ENCODE measurements around the gene GOLGA6A. TPM values are rescaled to one million over a fixed set of nuclear protein-coding genes. Genes with fewer than 3 reads are reported as not detected.
"Not testable (repeated sequence)": the region's sequence is repeated elsewhere in the genome, so short reads cannot be mapped to it uniquely, and the experiment has no call there.

Gene GOLGA6A
- total RNA-seq, 1 experiment from 2014 or later: 6.0 TPM

DNA sequence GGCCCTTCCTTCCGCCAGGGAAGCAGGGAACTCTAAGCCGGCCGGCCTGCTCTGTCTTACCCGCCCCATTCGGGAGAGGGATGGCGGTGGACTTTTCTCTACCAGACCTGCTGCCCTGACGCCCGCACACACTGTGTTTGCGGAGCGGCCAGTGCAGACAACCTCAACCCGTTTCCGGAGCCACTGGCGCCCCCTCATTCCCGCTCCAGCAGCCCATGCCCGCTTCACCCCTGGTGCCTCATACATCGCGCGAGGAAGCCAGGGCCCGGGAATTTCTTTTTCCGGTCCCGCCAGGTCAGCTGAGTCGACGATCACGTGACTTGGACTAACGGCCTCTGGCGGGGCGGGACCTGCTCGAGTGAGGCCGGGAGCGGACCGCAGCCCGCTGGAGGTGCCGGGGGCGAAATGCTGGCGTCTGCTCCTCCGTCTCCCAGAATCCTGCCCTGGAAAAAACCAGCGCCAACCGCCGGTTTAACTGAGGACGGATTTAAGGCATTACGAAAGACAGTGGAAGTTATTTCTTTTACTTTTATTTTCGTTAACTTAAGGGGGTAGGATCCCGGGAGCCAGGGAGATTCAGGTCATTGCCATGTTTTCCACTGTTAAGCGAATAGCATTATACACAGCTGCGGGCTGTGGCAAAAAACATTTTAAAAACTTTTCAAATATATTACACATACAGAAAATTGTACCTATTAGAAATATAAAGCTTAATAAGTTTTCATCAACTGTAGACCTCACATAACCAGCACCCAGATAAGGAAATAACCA lies 17.8 kb upstream of the GOLGA6A start (continued):
- TF ChIP-seq, protein P1, sequence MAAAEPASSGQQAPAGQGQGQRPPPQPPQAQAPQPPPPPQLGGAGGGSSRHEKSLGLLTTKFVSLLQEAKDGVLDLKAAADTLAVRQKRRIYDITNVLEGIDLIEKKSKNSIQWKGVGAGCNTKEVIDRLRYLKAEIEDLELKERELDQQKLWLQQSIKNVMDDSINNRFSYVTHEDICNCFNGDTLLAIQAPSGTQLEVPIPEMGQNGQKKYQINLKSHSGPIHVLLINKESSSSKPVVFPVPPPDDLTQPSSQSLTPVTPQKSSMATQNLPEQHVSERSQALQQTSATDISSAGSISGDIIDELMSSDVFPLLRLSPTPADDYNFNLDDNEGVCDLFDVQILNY (CRISPR knock-in tag; IDR thresholded peaks at IDR 0.05): peak; percentile 91
- 0 out of 2 replicates have a peak, but pooled peaks have one; percentile 24 for TF ChIP-seq ZBTB21 (CRISPR knock-in tag; IDR thresholded peaks at IDR 0.05; ENCODE audit: borderline replicate concordance)
- TF ChIP-seq ETV6 (CRISPR knock-in tag; IDR thresholded peaks at IDR 0.05): peak; percentile 52; the same call in 1 of the 2 replicates
- 0 out of 2 replicates have a peak, but pooled peaks have one; percentile 32 for TF ChIP-seq CREM (CRISPR knock-in tag; IDR thresholded peaks at IDR 0.05)

DNA sequence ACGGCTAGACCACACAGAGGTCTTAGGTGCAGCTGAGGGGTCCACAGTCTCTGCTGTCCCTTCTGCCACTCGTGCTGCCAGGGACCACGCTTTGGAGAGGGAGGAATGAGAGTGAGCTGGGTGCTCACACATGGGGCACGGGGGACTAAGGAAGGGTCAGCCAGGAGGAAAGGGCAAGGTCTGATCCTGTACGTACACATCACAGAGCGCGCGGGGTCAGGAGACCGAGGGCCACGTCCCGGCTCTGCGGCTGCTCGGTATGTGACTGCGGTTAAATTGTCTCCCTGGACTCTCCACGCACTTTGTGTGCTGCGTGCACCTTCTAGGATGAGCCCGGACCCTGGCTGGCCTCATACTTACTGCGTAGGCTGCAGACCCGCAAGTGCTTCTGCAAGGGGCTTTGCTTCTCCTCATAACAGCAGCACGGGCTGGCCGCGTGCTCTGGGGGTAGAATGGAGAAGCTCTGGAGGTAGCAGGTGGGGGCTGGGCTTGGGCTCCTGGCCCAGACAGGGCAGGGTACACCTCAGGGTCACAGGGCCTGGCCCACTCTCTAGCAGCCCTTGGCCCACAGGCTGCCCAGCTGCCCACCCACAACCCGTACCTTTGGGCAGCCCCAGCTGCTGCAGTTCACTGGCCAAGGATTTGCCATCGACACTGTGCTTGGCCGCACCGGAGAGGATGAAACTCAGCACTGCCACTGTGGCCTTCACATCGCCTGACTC lies 14.6 kb upstream of the GOLGA6A start:
- H3K4me3 Mint-ChIP-seq; POLR2A ChIA-PET; H3K4me1 Mint-ChIP-seq; H3K27me3 Mint-ChIP-seq (ENCODE audit: low read depth); H3K9me3 Mint-ChIP-seq; H3K27ac Mint-ChIP-seq; DNase-seq (ENCODE audit: low spot score); ATAC-seq; H3K36me3 Mint-ChIP-seq; CTCF ChIA-PET: not testable (repeated sequence)

DNA sequence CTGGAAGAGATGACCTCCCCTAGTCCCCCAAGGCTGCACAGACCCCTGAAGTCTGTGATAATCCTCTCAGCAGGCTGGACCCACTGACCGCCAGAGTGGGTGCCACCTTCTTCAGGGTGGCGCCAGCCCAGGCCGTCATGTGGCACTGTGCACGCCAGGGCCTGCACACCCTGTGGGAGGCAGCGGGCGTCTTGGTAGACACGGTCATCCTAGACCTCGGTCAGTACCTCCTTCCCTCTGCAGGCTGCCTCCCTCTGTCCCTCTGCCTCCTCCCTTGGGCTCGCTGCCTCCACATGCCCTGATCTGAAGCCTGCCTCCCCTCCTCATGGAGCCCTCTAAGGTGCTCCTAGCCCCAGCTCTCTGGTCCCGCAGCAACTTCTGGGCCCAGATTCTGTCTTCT lies 13.3 kb upstream of the GOLGA6A start:
- CTCF ChIA-PET; H3K4me1 Mint-ChIP-seq; H3K9me3 Mint-ChIP-seq; POLR2A ChIA-PET; H3K4me3 Mint-ChIP-seq; H3K27me3 Mint-ChIP-seq (ENCODE audit: low read depth); H3K27ac Mint-ChIP-seq; DNase-seq (ENCODE audit: low spot score); H3K36me3 Mint-ChIP-seq; ATAC-seq: not testable (repeated sequence)

DNA sequence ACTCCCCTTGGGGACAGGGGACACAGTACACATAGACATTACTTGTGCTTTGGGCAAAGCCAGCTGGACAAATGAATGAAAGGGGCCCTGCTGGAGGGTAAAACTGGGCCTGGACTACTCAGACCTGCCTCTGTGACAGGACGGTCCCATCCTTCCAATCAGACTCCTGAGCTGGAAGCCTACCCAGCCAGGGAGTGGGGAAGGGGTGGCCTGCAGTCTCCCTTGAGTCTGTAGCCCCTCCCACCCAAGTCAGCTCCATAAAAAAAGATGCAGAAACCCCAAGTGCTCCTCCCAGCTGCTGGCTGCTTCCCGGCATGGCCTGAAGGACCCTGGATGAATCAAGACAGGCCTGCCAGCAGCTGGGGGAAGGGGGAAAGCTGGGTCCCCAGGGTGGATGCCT lies 12.2 kb upstream of the GOLGA6A start:
- H3K27ac Mint-ChIP-seq; POLR2A ChIA-PET; H3K4me3 Mint-ChIP-seq; DNase-seq (ENCODE audit: low spot score); H3K27me3 Mint-ChIP-seq (ENCODE audit: low read depth); H3K9me3 Mint-ChIP-seq; H3K36me3 Mint-ChIP-seq; CTCF ChIA-PET; H3K4me1 Mint-ChIP-seq: not testable (repeated sequence)
- ATAC-seq: peak; percentile 92

DNA sequence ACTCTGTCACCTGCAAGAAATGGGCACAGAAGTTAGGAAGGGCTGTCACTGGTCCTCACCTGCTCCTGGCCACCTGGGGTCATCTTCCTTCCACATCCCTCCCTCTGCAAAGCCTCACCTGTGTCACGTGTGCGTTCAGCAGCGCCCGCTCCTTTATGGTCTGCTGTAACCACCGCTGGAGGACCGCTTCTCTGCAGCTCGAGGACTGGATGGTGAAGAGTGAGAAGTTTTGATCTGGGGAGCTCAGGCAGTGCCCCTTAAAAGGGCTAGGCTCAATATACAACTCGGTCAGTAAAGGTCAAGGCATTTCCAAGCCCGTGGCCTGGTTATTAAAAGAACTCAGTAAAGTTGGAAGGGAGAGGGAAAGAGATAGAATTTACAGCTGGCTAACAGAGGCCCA lies 6.6 kb downstream of the GOLGA6A start:
- H3K9me3 Mint-ChIP-seq; ATAC-seq; POLR2A ChIA-PET; H3K4me3 Mint-ChIP-seq; H3K27me3 Mint-ChIP-seq (ENCODE audit: low read depth); H3K36me3 Mint-ChIP-seq; H3K27ac Mint-ChIP-seq; DNase-seq (ENCODE audit: low spot score); H3K4me1 Mint-ChIP-seq; CTCF ChIA-PET: not testable (repeated sequence)

DNA sequence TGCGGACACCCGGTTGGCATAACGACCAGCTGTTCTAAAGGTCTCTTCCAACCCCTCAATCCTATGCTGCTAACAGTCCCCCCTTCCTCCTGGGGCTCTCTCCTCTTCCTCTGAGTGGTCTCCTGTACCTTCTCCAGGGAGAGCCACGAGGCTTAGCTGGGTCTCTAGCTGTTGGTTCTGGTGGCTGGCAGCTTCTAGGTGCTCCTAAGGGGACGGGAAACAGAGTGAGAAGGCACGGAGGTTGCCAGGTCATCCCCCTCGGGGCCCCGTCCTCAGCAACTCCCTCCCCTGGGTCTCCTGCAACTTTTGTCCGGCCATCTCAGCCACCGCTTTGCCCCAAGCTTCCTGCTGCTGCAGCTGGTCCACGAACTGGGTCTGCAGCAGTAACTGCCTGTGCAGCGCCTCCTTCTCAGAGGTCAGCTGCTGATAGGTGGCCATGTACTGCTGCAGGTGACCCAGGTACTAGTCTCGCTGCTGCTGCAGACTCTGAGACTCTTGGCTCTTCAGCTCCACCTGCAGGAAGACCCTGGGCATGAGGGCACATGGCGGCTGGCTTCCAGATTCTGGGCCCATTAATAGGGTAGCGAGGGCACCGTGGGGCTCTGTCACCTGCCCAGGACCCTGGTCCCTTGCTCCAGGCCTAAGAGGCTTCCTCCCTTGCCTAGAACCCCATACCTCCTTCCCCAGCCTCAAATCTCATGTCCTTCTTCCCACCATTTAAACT lies 9.6 kb downstream of the GOLGA6A start:
- TF ChIP-seq, protein P2, sequence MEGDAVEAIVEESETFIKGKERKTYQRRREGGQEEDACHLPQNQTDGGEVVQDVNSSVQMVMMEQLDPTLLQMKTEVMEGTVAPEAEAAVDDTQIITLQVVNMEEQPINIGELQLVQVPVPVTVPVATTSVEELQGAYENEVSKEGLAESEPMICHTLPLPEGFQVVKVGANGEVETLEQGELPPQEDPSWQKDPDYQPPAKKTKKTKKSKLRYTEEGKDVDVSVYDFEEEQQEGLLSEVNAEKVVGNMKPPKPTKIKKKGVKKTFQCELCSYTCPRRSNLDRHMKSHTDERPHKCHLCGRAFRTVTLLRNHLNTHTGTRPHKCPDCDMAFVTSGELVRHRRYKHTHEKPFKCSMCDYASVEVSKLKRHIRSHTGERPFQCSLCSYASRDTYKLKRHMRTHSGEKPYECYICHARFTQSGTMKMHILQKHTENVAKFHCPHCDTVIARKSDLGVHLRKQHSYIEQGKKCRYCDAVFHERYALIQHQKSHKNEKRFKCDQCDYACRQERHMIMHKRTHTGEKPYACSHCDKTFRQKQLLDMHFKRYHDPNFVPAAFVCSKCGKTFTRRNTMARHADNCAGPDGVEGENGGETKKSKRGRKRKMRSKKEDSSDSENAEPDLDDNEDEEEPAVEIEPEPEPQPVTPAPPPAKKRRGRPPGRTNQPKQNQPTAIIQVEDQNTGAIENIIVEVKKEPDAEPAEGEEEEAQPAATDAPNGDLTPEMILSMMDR (IDR thresholded peaks at IDR 0.05): 0 out of 2 replicates have a peak, but pooled peaks have one; percentile 35
- H3K4me1 Mint-ChIP-seq; H3K27me3 Mint-ChIP-seq (ENCODE audit: low read depth); ATAC-seq; CTCF ChIA-PET; POLR2A ChIA-PET; H3K9me3 Mint-ChIP-seq; H3K27ac Mint-ChIP-seq; H3K36me3 Mint-ChIP-seq; H3K4me3 Mint-ChIP-seq: not testable (repeated sequence)
- peak; percentile 87 for DNase-seq (ENCODE audit: low spot score)

DNA sequence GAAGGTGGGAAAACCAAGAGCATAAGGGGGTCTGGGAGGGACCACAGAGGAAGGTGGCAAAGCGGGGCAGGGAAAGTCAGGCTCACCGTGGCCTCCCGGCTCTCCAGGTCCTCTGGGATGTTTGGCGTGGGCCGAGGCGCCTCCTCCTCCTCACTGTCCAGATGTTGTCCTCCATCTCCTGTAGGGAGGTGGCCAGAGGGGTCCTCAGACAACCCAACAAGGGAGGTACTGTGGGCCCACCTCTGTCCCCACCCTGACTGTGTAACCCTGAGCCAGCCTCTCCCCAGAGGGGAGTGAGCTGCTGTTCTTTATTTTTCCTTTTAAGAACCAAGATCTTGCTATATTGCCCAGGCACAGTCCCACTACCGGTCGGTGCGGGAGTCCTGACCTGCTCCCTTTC lies 10.2 kb downstream of the GOLGA6A start:
- H3K9me3 Mint-ChIP-seq; DNase-seq (ENCODE audit: low spot score); H3K4me1 Mint-ChIP-seq; H3K27me3 Mint-ChIP-seq (ENCODE audit: low read depth); ATAC-seq; H3K4me3 Mint-ChIP-seq; H3K36me3 Mint-ChIP-seq; POLR2A ChIA-PET; H3K27ac Mint-ChIP-seq; CTCF ChIA-PET: not testable (repeated sequence)

DNA sequence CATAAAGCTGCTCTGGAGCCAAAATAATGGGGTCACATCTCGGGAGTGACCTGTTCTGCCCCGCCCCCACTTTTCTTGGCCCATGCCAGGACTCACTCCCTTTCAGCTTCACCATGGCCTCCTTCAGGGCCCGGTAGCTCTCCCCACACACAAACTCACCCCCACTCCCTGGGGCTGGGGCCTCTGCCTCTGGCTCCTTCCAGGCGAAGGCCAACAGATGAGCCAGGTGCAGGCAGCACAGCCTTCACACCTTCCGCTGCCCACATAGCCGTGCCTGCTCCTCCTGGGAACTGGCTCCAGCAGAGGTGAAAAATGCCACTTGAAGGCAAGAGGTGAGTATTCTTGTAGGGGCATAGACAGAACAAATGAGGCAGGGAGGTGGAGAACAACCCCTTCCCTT lies 10.7 kb downstream of the GOLGA6A start:
- H3K4me3 Mint-ChIP-seq, CTCF ChIA-PET, POLR2A ChIA-PET: not testable (repeated sequence)

More for the DNA sequence above, 10.7 kb downstream of the GOLGA6A start:
- H3K9me3 Mint-ChIP-seq; ATAC-seq; H3K4me1 Mint-ChIP-seq; H3K36me3 Mint-ChIP-seq; H3K27me3 Mint-ChIP-seq (ENCODE audit: low read depth); DNase-seq (ENCODE audit: low spot score); H3K27ac Mint-ChIP-seq: not testable (repeated sequence)
